GM19438 (cell line): Measurements from ENCODE around the gene SYVN1.

ENCODE experiments used
- ATAC-seq: cut with Tn5 transposase; IDR thresholded peaks from one replicate; pipeline ENCODE4 v1.9.1; 2021; ENCODE audit warnings: low read depth; ENCODE audit not compliant: unreplicated experiment

The SYVN1 gene

GRCh38 chr11:65114538-65115171 lies 19.7 kb downstream of the SYVN1 start:
- ATAC-seq, result no peak

- no peak for ATAC-seq
Observed at GRCh38 chr11:65113839-65114238, 20.5 kb downstream of the SYVN1 start.

- no peak for ATAC-seq
Observed at GRCh38 chr11:65113361-65113756, 21.0 kb downstream of the SYVN1 start.

DNA sequence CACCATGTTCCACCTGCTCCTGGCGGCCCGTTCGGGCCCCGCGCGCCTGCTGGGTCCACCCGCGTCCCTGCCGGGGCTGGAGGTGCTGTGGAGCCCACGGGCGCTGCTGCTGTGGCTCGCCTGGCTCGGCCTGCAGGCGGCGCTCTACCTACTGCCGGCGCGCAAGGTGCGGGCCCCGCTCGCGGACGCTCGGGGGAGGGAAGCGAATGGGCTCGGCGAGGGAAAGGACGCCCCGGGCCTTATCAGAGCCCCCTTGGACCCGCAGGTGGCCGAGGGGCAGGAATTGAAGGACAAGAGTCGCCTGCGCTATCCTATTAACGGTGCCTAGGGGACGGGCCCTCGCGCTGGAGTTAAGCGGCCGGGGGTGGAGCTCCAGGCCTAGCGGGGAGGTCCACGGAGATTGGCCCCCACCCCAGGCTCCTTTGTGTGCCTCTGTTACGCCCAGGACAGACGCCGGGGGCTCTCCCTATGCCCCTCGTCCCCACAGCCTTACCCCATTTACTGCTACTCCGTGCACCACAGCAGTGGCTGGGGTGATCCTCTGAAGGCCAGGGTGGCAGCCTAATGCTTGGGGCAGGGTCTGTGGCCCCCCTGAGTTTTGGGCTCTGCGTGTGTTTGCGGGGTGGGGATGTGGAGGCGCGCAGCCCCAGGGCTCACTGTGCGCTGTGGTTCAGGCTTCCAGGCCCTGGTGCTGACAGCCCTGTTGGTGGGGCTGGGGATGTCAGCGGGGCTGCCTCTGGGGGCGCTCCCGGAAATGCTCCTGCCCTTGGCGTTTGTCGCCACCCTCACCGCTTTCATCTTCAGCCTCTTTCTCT lies 21.6 kb downstream of the SYVN1 start:
- no peak for ATAC-seq

DNA sequence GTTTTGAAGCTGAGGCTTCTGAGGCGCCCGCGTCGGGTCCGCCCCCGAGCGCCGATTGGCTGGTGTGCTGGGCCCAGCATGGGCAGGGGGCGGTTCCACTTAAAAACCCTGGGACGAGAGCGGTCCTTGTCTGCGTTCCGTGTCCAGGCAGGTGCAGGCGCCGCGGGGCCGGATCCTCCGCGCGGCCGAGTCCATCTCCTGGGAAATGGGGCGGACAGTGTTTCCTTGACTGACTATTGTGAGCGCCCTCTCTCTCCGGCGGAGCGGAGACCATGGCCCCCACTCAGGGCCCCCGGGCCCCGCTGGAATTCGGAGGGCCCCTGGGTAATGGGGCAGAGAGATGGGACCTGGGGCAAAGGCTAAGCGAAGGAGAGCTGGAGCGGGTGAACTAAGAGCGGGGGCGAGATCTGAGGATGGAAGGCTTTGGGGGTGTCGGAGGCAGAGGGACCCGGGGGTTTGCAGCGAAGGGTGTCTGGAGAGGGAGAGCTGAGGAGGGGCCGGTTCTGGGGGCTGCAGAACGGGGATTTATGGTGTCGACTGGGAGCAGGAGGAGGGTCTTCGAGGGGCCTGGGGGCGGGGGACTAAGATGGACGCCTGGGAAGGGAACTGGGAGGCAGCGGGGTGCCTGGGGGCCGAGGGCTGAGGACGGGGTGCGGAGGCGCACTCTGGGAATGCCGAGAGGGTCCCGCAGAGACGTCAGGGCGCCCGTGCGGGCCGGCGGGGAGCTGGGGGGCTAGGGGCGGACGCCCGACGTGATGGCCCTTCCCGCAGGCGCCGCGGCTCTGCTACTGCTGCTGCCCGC lies 22.4 kb downstream of the SYVN1 start, which contains the start of gene TM7SF2:
Gene TM7SF2 (plus strand): TSS at position 129 of the 802 bp plus-strand sequence. CDS start 144 bp downstream, at position 273.
- peak; percentile 54 for ATAC-seq

DNA sequence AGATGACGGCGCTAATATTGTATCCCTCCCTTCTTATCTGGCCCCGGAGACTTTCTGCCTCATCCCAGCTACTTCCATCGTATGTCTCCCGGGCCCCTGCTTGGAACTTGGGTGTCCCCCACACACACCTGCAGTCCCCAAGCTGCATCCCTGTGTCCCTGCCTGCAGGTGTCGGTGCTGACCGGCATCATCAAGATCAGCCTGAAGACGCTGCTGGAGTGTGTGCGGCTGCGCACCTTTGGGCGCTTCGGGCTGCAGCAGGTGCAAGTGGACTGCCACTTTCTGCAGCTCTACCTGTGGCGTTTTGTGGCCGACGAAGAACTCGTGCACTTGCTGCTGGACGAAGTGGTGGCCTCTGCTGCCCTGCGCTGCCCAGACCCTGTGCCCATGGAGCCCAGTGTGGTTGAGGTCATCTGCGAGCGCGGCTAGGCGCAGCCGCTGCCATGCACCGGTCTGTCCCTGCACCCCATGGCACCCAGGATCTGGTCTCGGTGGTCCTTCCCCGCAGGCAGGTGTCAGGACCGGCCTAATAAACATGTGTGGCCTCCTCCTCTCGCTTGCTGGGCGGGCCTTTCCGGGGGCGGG lies 23.1 kb downstream of the SYVN1 start:
- ATAC-seq, result no peak

GRCh38 chr11:65110354-65110861 lies 23.9 kb downstream of the SYVN1 start:
- ATAC-seq, result no peak

DNA sequence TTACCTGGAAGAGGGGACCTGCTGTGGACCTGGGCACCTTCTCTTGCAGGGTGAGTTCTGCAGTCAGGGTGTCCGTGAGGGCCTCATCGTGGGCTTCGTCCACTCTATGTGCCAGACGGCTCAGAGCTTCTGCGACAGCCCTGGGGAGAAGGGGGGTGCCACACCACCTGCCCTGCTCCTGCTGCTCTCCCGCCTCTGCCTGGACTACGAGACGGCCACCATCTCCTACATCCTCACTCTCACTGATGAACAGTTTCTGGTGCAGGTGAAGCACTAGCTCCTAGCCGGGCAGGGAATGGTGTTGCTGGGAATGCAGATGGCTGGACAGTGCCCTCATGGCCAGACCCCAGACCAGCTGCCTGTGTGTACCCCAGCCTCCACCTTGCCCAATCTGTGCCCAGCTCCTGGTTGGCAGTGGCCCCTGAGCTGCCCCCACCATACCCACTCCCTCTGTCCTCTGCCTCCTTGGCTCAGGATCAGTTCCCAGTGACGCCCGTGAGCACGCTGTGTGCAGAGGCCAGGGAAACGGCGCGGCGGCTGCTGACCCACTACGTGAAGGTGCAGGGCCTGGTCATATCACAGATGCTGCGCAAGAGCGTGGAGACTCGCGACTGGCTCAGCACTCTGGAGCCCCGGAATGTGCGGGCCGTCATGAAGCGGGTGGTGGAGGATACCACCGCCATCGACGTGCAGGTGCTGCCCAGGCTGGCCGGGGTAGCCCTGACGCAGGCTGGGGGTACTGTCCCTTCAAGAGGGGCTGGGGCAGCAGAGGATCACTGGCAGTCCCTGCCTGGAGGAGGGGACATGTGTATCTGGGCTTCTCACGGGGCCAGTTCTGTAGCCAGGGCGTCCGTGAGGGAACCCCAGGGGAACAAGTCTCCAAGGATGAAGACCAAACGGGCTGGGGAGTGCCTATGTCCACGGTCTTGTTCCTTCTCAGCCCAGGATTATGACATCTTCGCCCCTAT lies 24.8 kb downstream of the SYVN1 start:
- no peak for ATAC-seq

- no peak for ATAC-seq
Observed at GRCh38 chr11:65108469-65109123, 25.7 kb downstream of the SYVN1 start.

GRCh38 chr11:65107751-65108468 lies 26.4 kb downstream of the SYVN1 start:
- ATAC-seq, result no peak

- no peak for ATAC-seq
Observed at GRCh38 chr11:65107078-65107477, 27.2 kb downstream of the SYVN1 start.

DNA sequence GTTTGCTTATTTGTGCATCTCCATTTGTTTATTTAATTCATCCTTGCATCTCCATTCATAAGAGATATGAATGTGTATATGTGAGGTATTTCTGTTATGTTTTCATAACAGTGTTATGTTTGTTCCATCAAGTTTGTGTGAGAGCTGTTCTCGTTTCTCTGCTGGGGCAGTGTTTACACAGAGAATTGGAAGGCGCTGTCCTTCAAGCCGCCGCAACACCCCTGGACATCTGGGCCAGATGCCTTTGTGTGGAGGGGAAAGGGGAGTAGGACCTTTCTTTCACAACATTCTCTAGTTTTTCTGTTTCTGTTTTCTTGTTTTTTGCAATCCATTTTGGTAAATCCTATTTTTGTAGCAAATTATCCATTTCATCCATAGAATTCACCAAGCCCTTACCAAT lies 29.7 kb downstream of the SYVN1 start:
- ATAC-seq, result no peak

DNA sequence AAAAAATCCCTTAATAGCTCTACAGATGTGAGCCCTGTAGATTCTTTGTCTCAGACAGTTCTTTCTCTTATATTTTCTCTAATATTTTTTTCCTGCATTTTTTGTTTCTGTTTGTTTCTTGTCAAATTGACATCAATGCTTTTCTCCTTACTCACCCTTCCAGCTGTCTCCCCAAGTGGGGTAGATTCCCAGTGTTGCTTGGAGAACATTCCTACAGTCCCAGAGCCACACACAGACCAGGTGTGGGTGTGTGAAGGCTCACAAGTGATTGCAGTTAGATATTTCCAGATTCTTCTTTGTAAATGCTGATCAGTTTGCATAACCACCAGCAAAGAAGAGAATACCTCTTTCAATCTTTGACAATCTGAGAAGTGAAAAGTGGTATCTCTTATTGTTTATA lies 30.8 kb downstream of the SYVN1 start:
- no peak for ATAC-seq

- ATAC-seq, result no peak
Observed at GRCh38 chr11:65102142-65103095, 31.9 kb downstream of the SYVN1 start.

DNA sequence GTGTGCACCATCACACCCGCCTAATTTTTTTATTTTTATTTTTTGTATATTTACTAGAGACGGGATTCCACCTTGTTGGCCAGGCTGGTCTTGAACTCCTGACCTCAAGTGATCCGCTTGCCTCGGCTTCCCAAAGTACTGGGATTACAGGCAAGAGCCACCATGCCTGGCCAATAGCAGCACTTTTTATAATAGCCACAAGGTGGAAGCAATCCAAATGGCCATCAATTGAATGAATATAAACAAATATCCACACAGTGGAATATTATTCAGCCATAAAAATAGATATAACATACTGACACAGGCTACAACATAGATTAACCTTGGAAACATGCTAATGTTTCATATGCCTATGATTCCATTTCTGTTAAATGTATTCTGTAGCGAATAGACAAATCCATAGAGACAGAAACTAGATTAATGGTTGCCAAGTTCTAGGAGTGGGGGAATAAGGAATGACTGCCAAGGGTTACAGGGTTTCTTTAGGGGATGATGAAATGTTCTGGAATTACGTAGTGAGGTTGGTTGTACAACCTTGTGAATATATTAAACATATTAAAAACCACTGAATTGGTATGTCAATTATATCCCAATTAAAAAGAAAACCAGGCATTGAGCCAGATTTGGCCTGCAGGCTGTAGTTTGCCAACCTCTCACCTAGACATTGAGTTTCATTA lies 33.5 kb downstream of the SYVN1 start:
- no peak for ATAC-seq

GRCh38 chr11:65096926-65097325 lies 37.4 kb downstream of the SYVN1 start:
- ATAC-seq, result no peak
